RCC 7860 (cell line): ENCODE results near the gene LAMP5.

Experiments
- DNase-seq: peaks from one replicate; pipeline ENCODE4 v3.0.0-alpha.2; 2015; ENCODE audit warnings: low spot score
- FAIRE-seq: peaks from 2 replicates; lab custom pipeline; 2012; peaks lifted over from hg19 to GRCh38; lab: Jason Lieb, UNC

Gene LAMP5, protein sequence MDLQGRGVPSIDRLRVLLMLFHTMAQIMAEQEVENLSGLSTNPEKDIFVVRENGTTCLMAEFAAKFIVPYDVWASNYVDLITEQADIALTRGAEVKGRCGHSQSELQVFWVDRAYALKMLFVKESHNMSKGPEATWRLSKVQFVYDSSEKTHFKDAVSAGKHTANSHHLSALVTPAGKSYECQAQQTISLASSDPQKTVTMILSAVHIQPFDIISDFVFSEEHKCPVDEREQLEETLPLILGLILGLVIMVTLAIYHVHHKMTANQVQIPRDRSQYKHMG

DNA sequence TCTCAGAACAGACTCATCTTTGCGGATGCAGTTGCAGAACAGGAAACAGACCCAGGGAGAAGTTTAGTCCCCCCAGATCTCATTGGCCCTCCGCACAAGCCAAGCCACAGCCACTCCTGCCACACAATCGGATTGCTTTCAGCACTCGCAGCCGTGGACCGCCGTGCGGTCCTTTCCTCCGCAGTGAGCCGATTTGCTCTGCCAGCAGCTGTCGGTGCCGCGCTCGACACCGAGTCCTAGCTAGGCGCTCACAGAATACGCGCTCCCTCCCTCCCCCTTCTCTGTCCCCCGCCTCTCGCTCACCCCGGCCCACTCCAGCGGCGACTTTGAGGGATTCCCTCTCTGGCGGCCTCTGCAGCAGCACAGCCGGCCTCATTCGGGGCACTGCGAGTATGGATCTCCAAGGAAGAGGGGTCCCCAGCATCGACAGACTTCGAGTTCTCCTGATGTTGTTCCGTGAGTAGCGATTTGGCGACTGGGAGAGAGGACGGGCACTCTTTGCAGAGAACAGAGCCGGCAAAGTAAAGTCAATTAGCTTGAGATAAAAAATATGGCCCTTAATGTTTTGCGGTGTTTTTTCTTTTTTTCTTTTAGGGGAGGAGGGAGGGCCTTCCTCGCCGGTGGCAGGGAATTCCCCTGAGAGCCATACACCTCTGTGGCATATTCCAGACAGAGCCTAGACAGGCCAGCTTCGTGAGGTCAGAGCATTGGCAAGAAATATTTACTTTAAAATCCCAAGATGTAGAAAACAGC lies at the start of gene LAMP5:
TSS of gene LAMP5 (plus strand) at position 130 of the 753 bp plus-strand sequence. CDS start at position 393, 263 bp downstream.
- FAIRE-seq (no peak), DNase-seq (no peak)

DNA sequence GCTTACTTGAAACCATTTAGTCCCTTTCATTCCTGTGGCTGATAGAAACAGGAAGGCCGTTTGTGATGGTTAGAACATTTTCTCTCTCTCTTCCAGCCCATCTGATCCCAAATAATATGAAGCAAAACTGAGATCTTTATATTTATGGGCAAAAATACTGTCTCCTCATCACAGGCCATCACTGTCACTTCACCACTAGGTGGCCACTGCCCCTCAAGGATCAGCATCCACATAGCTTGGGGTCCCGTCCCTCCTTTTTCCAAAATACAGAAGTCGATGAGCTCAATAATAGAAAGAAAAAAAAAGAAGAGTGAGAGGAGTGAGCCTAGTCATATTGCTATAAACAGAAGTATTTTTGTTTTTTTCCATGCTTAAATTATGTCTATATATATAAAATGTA lies 46.4 kb upstream of the LAMP5 start:
- FAIRE-seq (no peak), DNase-seq (no peak)

DNA sequence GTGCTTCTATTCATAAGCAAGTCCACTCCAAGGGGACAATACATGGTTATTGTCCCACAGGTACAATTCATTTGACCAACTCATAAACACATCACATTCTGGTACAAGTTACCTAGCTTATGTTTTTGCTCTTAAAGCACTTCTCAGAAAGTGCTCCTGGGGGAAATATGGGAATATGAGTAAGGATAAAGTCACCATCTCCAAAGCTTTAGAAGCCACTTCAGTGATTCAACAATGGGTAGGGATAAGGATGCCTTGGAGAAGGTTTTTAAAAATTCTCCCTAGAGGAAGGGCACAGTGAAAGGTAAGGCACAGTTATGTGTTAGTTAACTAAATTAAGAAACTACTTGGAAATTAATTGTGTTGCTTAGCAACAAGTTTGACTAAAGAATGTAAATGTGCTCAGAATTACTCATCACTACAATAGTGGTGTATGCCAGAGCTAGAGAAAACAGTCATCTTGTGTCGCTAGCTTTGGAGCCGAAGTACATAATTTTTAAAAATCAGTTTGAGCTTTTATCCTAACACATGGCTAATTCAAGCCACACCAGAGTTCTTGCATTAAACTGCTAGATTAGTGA lies 39.5 kb upstream of the LAMP5 start:
- FAIRE-seq = no peak
- DNase-seq = no peak

DNA sequence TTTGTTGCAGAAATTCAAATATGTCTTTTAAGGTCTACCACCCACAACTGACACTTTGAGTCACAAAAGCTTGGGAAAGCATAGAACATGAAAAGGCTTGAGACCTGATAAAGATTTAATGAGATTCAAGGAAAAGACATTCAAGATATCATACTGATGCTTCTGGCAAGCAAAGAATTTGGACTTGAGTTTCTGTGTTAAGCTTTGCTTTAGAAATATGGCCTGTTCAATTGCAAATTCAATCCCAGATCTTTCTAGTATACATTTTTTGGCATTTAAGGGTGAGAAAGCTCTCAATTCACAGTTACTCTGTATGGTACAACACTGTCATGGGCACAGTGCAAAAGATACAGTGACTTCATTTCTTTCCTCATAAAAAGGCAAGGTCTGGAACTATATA lies 38.9 kb upstream of the LAMP5 start:
- FAIRE-seq (no peak), DNase-seq (no peak)

DNA sequence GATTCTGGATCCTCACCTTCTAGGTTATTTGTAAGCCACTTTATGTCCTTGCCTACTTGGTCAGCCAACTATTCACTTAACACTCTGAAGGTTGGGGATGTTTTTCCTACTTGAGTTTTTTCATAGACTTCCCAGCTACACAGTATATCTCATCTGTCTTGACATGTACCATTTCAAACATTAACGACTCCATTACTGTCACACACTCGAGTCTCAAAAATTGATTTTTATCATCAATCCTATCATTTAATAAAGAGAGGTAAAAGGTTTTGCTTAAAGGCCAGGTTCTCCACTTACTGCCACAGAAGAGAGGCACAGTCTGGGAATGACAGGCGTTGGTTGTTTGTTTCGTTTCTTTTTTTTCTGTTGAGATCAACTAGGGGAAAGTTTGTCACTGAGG lies 38.2 kb upstream of the LAMP5 start:
- no peak for DNase-seq
- no peak for FAIRE-seq

DNA sequence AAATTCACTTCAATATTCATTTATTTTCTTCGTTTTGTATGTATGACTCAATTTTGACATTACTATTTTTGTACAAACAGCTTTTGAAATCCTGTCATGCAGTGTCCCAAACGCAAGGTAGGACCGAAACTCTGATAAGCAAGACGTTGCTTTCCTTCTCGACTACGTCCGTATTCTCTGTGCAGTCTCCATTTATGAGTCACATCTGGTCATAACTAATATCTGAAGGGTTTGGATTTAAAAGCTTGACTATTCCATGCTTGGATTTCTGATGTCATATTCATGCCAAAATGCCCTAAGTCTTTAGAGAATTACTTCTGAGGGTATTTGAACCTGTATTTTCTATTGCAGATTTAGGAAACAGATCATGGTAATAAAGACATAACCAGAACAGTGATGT lies 37.8 kb upstream of the LAMP5 start:
- FAIRE-seq (no peak), DNase-seq (no peak)

DNA sequence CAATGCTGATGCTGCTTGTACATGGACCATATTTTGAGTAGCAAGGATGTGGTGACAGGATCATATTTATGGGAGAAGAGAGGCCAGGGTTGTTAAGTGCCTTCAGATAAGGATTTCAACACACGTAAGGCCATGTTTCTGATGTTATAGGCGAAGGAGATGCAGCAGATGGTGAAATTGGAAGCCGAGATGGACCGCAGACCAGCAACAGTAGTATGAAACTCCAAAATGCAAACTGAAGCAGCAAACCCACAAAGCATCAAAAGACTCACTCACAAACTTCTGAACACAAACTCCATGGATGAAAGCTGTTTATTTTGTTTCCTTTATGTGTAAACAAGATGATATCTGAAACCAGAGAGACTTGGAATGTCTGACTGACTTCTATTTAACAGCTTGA lies 35.6 kb upstream of the LAMP5 start:
- no peak for FAIRE-seq
- DNase-seq = no peak

DNA sequence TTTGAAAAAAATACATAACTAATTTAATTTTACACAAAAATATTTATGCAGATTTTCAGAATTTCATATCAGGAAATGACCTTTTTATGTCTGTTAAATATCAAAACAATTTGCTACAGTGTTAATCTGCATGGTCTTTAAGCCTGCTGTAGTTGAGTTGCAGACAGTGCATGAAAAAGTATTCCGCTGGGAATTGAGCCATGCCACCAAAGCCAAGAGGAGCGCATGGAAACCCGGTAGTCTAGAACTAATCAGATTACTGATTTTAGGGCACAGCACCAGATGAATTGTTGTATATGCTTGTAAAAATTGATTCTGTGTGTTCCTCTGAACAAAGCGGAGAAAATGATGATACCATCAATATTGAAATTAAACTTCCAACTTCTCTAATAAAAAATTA lies 34.3 kb upstream of the LAMP5 start:
- no peak for FAIRE-seq
- DNase-seq = no peak

DNA sequence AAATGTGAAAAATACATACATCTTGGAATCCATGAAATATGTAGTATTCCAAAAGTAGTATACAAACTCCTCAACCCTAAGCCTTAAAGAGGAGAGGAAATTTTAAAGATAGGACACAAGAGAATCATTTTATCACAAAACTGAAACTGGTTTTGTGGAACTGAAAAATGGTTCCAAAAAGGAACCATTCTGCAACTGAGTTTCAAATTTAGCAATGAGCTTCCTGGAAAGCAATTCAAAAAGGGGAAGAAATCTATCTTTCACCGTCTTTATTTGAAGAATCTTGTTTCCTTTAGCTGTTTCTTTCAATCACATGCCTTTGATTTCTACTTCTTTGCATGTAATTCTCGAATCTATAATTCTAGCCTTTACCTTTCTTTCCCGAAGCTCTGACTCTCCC lies 32.2 kb upstream of the LAMP5 start:
- no peak for DNase-seq
- no peak for FAIRE-seq

DNA sequence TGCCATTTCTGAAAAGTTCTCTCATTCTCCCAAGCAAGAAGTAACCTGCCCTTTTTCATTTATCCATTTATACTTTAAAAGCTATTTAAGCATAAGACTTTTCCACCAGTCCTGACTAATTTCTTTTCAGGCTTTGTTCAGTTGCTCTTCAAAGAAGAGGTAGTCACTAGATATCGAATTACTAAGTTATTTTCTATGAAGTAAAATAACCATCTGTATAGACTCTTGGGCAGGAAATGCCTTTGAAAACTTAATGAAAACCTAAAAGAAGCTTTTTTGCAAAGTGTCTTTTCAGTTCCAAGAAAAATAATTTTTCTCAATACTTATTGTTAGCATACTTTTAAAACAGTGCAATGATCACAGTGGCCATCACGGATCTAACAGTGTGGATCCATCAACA lies 31.3 kb upstream of the LAMP5 start:
- no peak for FAIRE-seq

DNA sequence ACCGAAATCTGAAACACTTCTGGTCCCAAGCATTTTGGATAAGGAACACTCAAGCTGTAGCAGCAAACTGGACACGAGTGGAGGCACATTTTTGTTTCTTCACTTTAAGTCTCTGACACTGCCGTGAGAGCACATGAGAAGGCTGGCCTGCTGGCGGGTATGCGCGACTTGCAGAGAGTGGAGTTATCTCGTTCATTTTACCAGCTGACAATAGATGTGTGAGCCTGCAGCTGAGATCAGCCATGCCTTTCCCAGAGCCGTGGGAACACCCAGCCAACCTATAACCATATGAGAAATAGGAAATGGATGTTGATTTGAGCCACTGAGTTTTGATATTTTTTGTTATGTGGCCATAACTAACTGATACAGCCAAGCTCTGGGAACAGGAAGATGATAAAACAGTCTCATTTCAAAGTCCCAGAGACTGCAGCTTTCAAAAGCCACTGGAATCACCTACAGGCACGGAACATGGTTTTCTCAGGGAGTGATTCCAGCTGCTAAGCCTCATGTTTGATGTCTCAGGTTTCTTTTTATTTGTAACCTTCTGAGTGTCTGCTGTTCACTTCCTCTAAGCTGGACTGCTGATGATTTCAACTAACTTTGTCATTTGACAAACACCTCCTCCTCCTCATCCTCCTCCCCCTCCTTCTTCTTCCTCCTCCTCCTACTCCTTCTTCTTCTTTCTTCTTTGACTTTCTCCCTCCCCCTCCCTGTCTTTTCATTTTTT lies 28.6 kb upstream of the LAMP5 start:
- DNase-seq (no peak), FAIRE-seq (no peak)

More for the DNA sequence above, 31.3 kb upstream of the LAMP5 start:
- DNase-seq = no peak

DNA sequence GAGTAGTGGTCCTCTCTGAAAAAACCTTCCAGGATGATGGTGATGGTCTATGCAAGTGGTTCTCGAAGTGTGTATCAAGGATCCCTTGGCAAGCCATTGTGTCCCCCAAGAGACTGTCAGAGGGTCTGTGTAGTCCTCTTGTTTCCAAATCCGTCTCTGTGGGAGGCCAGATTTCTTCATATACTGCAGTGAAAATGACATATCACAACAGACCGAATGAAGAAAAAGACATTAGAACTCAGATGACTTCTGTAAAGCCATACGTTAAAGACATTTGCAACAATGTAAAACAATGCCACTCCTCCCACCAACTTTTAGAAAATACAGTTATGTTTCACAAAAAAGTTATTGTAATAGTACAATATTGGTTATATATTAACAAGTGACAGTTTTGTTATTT lies 27.2 kb upstream of the LAMP5 start:
- FAIRE-seq = no peak
- no peak for DNase-seq

DNA sequence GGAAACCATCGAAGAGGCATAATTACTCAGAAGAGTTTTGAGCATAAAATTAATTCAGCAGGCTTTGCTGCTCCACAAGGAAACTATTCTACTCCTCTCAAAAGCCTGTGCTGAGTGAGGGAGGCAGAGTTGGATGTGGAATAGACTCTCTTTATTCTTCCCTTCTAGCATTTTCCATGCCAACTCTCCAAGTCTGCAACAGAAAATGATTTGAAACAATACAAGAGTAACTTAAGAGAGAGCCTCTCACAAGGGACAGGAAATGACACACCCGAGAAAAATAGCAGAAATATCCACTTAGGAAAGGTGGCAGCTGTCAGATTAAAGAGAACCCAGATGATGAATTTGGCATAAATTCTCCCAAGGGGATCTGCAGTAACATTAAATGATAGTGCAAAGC lies 26.3 kb upstream of the LAMP5 start:
- DNase-seq (no peak), FAIRE-seq (no peak)

DNA sequence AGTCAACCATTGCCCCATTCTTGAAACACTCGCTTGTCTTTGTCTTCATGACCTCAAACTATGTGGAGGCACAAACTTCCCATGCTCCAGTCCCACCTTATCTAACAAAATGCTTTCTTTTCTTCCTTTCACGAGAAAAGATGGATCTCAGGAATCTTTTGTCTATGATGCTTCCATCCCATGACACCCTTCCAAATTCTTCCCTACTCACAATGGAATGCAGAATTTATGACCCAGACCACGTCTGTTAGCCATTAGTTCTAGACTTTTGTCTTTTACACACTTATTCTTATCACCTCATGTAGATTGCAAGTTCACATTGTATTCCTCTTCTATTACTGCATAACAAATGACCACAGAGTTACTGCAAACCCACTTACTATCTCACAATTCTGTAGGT lies 24.2 kb upstream of the LAMP5 start:
- DNase-seq (no peak), FAIRE-seq (no peak)

DNA sequence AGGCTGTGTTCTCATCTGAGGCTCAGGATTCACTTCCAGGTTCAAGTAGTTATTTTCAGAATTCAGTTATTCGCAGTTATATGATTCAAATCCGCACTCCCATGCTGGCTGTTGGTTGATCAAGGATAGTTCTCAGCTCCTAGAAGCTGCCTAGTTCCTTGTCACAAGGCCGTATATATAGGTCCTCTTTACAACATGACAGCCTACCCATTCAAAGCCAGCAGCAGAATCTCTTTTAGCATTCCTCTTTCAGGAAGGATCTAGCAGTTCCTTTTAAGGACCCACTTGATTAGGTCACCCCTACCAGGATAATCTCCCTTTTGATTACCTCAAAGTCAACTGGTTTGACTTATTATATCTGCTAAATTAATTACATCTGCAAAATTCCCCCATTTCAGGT lies 23.8 kb upstream of the LAMP5 start:
- DNase-seq (no peak), FAIRE-seq (no peak)

DNA sequence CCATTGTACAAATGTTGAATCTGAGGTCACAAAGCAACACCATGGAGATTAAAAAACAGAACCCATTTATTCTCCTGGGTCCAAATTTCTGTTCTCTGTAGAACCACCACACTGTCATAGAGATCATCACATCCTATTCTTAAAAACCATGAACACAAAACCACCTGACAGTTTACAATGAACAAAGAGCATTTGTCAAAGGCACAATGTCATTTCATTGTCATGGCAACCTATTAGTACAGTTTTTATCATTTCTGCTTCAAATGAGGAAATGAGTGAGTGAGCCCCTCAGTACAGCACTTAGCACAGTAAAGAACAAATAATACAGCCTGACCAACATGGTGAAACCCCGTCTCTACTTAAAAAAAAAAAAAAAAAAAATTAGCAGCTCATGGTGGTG lies 23.1 kb upstream of the LAMP5 start:
- no peak for FAIRE-seq

DNA sequence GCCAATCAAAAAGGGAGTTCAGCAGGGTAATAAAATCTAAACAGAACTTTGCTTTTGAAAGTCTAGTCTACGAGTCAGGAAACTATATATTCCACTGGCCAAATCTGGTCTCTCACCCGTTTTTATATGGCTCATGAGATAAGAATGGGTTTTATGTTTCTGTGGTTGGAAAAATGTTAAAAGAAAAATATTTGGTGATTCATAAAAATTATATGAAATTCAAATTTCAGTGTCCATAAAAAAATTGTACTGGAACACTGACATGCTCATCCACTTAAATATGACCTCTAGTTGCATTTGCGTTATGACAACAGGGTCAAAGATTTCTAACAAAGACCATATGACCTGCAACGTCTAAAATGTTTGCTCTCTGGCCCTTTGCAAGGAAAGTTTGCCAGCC lies 22.3 kb upstream of the LAMP5 start:
- DNase-seq = no peak

More for the DNA sequence above, 23.1 kb upstream of the LAMP5 start:
- no peak for DNase-seq

DNA sequence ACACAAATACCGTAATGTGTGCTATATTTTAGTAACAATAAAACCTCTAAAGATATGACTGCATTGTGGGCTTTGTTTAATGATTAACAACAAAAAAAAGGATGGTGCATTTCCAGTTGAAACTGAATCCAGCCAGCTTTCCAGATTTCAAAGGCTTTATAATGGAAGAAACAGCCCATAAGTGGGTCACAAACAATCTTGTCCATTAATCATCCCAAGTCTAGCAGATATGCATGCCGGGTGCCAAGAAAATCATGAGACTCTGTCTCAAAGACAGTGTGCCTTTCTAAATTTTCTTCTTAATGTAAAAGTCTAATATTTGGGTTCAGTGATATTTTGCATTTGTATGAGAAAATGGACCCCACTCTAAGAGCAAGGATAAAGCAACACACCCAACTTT lies 20.6 kb upstream of the LAMP5 start:
- no peak for FAIRE-seq
- no peak for DNase-seq

More for the DNA sequence above, 22.3 kb upstream of the LAMP5 start:
- no peak for FAIRE-seq

DNA sequence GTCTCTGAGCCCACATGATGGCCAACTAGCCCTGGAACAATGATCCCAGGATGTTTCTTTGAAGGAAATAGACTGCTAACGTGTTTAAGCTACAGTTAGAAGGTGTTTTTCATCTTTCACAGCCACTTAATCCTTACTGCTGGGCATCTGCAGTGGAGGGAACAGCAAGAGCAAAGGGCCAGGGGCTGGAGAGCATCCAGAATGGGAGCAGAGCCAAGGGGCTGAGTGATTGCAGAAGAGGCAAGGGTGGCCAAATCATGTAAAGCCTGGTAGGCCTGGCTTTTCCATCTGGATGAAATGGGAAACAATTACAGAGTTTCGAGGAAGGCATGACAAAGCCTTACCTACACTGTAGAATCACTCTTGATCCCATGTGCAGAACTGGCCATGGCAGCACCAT lies 18.7 kb upstream of the LAMP5 start:
- no peak for FAIRE-seq
- DNase-seq = no peak

DNA sequence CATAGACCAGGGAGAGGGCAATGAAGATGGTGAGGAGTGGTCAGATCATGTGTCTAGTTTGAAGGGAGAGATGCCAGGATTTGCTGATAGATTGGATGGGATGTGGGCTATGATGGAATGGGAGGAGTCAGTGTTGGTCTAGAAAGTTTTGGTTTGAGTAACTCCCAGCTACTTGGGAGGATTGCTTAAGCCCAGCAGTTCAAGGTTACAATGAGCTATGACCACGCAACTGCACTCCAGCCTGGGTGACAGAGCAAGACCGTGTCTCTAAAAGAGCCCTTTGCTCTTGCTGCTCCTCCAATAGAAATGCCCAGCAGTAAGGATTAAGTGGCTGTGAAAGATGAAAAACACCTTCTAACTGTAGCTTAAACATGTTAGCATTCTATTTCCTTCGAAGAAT lies 18.2 kb upstream of the LAMP5 start:
- no peak for FAIRE-seq
- DNase-seq = no peak

DNA sequence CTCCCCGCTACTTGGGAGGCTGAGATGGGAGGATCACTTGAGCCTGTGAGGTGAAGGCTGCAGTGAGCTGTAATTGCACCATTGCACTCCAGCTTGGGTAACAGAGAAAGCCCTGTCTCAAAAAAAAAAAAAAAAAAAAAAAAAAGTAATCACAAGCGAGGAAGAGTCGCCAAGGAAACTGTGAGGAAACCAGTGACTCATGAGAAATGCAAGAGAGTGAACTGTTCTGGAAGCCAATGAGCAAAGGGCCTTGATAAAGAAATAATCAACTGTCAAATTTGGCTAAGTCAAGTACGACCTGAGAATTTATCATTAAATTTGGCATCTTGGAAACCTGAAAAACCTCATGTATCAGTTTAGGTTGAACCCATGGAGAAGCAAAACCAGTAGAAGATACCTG lies 16.1 kb upstream of the LAMP5 start:
- DNase-seq (no peak), FAIRE-seq (no peak)
